B cell (primary cell): ENCODE data around the gene FTSJ3. TPM values are rescaled to one million over a fixed set of nuclear protein-coding genes. Genes with fewer than 3 reads are reported as not detected.

ENCODE experiments used
- ATAC-seq: fragments of 200-7000 bp; cut with Tn5 transposase; one replicate; pipeline ENCODE4 v1.10.0; 2021; ENCODE audit warnings: low read depth, mild to moderate bottlenecking, moderate number of reproducible peaks, moderate library complexity
- CTCF ChIA-PET: fragments of 350-600 bp; sonication (Branson Sonifier 250); formaldehyde crosslinking; loops from one replicate; lab custom pipeline; 2021; ENCODE audit warnings: antibody characterized with exemption, inconsistent platforms; lab: Charles Lee
- POLR2A ChIA-PET: fragments of 350-600 bp; sonication (Branson Sonifier 250); formaldehyde crosslinking; loops from one replicate; lab custom pipeline; 2021; ENCODE audit warnings: antibody characterized with exemption; lab: Charles Lee
- DNase-seq: peaks from one replicate; pipeline ENCODE4 v3.0.0; 2013
- H2AFZ ChIP-seq: 2 replicates; pipeline ENCODE4 v1.6.1; 2012; ENCODE audit warnings: mild to moderate bottlenecking, low read depth, low read length; ENCODE audit not compliant: insufficient read depth, poor library complexity, severe bottlenecking
- H3K27ac ChIP-seq, 2 donors: 1 replicate in 1 of 2; 2 replicates in 1 of 2; pipeline ENCODE4 v1.5.1; 2012 to 2013; ENCODE audit warnings: low read length in 2 of 2, mild to moderate bottlenecking in 2 of 2, moderate library complexity in 1 of 2
- H3K27me3 ChIP-seq, 4 experiments: fragments of 200-600 bp in 1 of 4; sonication (generic) in 1 of 4; replicated peaks in 1 of 4; 1 replicate in 2 of 4; 2 replicates in 2 of 4; pipeline versions ENCODE4 v1.6.1 to v1.7.0; 2013 to 2016; ENCODE audit warnings: low read length in 3 of 4, mild to moderate bottlenecking in 2 of 4, mixed read lengths in 1 of 4, moderate library complexity in 1 of 4; ENCODE audit not compliant: insufficient read depth in 4 of 4, control insufficient read depth in 3 of 4; ENCODE audit errors: control extremely low read depth in 1 of 4
- H3K36me3 ChIP-seq, 2 experiments: replicated peaks in 1 of 2; 1 replicate in 1 of 2; 2 replicates in 1 of 2; pipeline versions ENCODE4 v1.6.1 to v1.7.1; 2013; ENCODE audit warnings: low read length in 1 of 2; ENCODE audit not compliant: insufficient read depth in 2 of 2, control insufficient read depth in 1 of 2; ENCODE audit errors: control extremely low read depth in 1 of 2, extremely low read depth in 1 of 2
- H3K4me1 ChIP-seq, 2 donors: fragments of 200-600 bp in 1 of 2; sonication (generic) in 1 of 2; 1 replicate in 1 of 2; 2 replicates in 1 of 2; pipeline versions ENCODE4 v1.5.1 to v1.6.1; 2013 to 2017; ENCODE audit warnings: low read length in 2 of 2; ENCODE audit not compliant: control insufficient read depth in 2 of 2, insufficient read depth in 2 of 2
- H3K4me2 ChIP-seq: replicated peaks from 2 replicates; pipeline ENCODE3; 2012; ENCODE audit warnings: mild to moderate bottlenecking, low read depth, low read length; ENCODE audit not compliant: poor library complexity, severe bottlenecking
- H3K4me3 ChIP-seq, 5 experiments: fragments of 200-600 bp in 1 of 5; sonication (generic) in 1 of 5; 1 replicate in 3 of 5; 2 replicates in 2 of 5; pipeline versions ENCODE4 v1.5.1 to v1.7.0; 2011 to 2016; ENCODE audit warnings: low read length in 4 of 5, mild to moderate bottlenecking in 4 of 5, low read depth in 2 of 5, control low read depth in 1 of 5, moderate library complexity in 1 of 5; ENCODE audit not compliant: insufficient read depth in 1 of 5; ENCODE audit errors: control extremely low read depth in 1 of 5, extremely low read depth in 1 of 5
- H3K79me2 ChIP-seq: fragments of 200-600 bp; sonication (generic); one replicate; pipeline ENCODE4 v1.6.0; 2016; ENCODE audit warnings: low read length; ENCODE audit not compliant: control insufficient read depth, insufficient read depth
- H3K9ac ChIP-seq: fragments of 200-600 bp; sonication (generic); 2 replicates; pipeline ENCODE4 v1.6.1; 2017; ENCODE audit warnings: mild to moderate bottlenecking, low read length, moderate library complexity
- H3K9me3 ChIP-seq, 3 donors: one replicate each; pipeline versions ENCODE4 v1.6.1 to v1.7.1; 2013; ENCODE audit warnings: low read length in 2 of 3; ENCODE audit not compliant: control insufficient read depth in 2 of 3, insufficient read depth in 1 of 3; ENCODE audit errors: control extremely low read depth in 1 of 3
- H4K20me1 ChIP-seq: 2 replicates; pipeline ENCODE4 v1.6.0; 2012; ENCODE audit warnings: mild to moderate bottlenecking, low read length; ENCODE audit not compliant: insufficient read depth, control insufficient read depth, poor library complexity, severe bottlenecking
- H3K27ac Mint-ChIP-seq: one replicate; pipeline ENCODE4 v1.8.0; 2021; ENCODE audit warnings: mixed read lengths
- H3K27me3 Mint-ChIP-seq: one replicate; pipeline ENCODE4 v1.8.0; 2021; ENCODE audit warnings: mixed read lengths
- H3K4me1 Mint-ChIP-seq: one replicate; pipeline ENCODE4 v1.8.0; 2021; ENCODE audit warnings: mixed read lengths
- H3K4me3 Mint-ChIP-seq: one replicate; pipeline ENCODE4 v1.8.0; 2021; ENCODE audit warnings: mixed read lengths
- H3K9me3 Mint-ChIP-seq: one replicate; pipeline ENCODE4 v1.8.0; 2022; ENCODE audit warnings: mixed read lengths; ENCODE audit not compliant: insufficient read depth
- CTCF ChIP-seq: fragments of 200-600 bp; IDR thresholded peaks from one replicate; pipeline ENCODE4 v1.8.0; 2022; ENCODE audit warnings: antibody characterized with exemption, mild to moderate bottlenecking
- EZH2 ChIP-seq: IDR thresholded peaks from 2 replicates; pipeline ENCODE4 v1.6.1; 2012; ENCODE audit warnings: borderline replicate concordance, low read depth, mild to moderate bottlenecking, moderate library complexity, low read length; ENCODE audit not compliant: insufficient read depth, poor library complexity, severe bottlenecking
- WGBS: methylation state at CpG from one replicate; pipeline ENCODE4 v1.1.5; 2013; ENCODE audit warnings: missing lambda C conversion rate; ENCODE audit not compliant: insufficient coverage; 5-methylcytosine and 5-hydroxymethylcytosine counted together
- intact Hi-C: fragments of 100-400 bp; cut with micrococcal nuclease; formaldehyde crosslinking; loops from one replicate; pipeline ENCODE4 v1.10.0; 2022
- polyA plus RNA-seq: library from polyadenylated mRNA; depleted of rRNA; stranded (reverse); fragments of >200 nt; gene quantifications from 2 replicates; pipeline ENCODE4 v1.2.3, GENCODE V29; 2012
- total RNA-seq, 2 donors: library from RNA; stranded (reverse); fragments of 120-200 nt in 1 of 2; gene quantifications; 1 replicate in 1 of 2; 2 replicates in 1 of 2; pipeline versions ENCODE4 v1.2.3 to v1.2.4, GENCODE V29; 2013 to 2022

The FTSJ3 gene
- total and polyA plus RNA-seq, 2 donors (not counting 1 experiment from before 2014, with no cell fraction given) = 26.5 to 75.9 TPM

- Histone ChIP-seq H3K4me1 (peaks cover 26 to 36% of the 10 kb centered on the region in 2 donors), H2AFZ (no peak overlapping the region), H3K4me2 (peak overlapping the region; percentile 11), H3K27me3 (no peaks in the 10 kb centered on the region), H4K20me1 (peaks cover 46% of the 10 kb centered on the region), H3K9me3 (no peaks in the 10 kb centered on the region), H3K27ac (peak overlapping the region in 1 of 2 donors; percentile 13), H3K4me3 (no peak overlapping the region), H3K36me3 (peaks cover 2 to 81% of the 10 kb centered on the region in 2 experiments), H3K9ac (no peak overlapping the region), H3K79me2 (peaks cover 47% of the 10 kb centered on the region)
- Mint-ChIP-seq H3K27me3 (no peaks in the 10 kb centered on the region), H3K4me1 (peaks cover 45% of the 10 kb centered on the region), H3K9me3 (no peaks in the 10 kb centered on the region), H3K27ac (peak overlapping the region; percentile 72), H3K4me3 (no peak overlapping the region)
- intact Hi-C loops = loop anchor here (2.0 to 5.0 kb wide), 2 partner anchors 138 to 407 kb away; no protein-coding TSS in a partner anchor
- POLR2A ChIA-PET = interaction anchor here (0.9 kb wide), 1 partner anchor 61 kb away, joined by 3 read pairs; the partner anchor contains the start of genes CCDC47 and DDX42
- peak; percentile 77 for DNase-seq
- ATAC-seq = peak; percentile 86
- CTCF ChIA-PET = interaction anchor here (0.7 to 2.9 kb wide), 18 partner anchors 9 to 415 kb away, joined by 3 to 15 read pairs (median 4); partner anchors contain the start of gene ERN1
- TF ChIP-seq EZH2 (no peak), CTCF (peak; percentile 73)
- 30% methylated on average over 11 of the region's 13 CpGs for WGBS
These were observed 7.1 kb upstream of the FTSJ3 start for GRCh38 chr17:63834431-63835166.
